H9 (cell line): ENCODE results near the gene NTMT1. TPM values are rescaled to one million over a fixed set of nuclear protein-coding genes. Genes with fewer than 3 reads are reported as not detected.

Source experiments
- DNase-seq: peaks from one replicate; pipeline ENCODE4 v3.0.0-alpha.2; 2017
- H2AFZ ChIP-seq: one replicate; pipeline ENCODE4 v1.6.1; 2013; ENCODE audit warnings: mild to moderate bottlenecking, low read length, control low read depth, moderate library complexity
- H2AK5ac ChIP-seq: 2 replicates; pipeline ENCODE4 v1.6.1; 2013; ENCODE audit warnings: low read length, control low read depth, mixed read lengths; ENCODE audit not compliant: insufficient read length
- H2BK120ac ChIP-seq: one replicate; pipeline ENCODE4 v1.6.1; 2013; ENCODE audit warnings: low read depth, mild to moderate bottlenecking, low read length, control low read depth, inconsistent platforms; ENCODE audit not compliant: poor library complexity, severe bottlenecking
- H2BK12ac ChIP-seq: 2 replicates; pipeline ENCODE4 v1.6.1; 2013; ENCODE audit warnings: low read length, control low read depth, mixed read lengths, low read depth; ENCODE audit not compliant: insufficient read length
- H2BK15ac ChIP-seq: 2 replicates; pipeline ENCODE4 v1.6.1; 2013; ENCODE audit warnings: low read depth, low read length, control low read depth
- H2BK20ac ChIP-seq: one replicate; pipeline ENCODE4 v1.6.1; 2013; ENCODE audit warnings: low read depth, mild to moderate bottlenecking, low read length, control low read depth, inconsistent platforms; ENCODE audit not compliant: poor library complexity, severe bottlenecking
- H2BK5ac ChIP-seq: 2 replicates; pipeline ENCODE4 v1.6.1; 2013; ENCODE audit warnings: low read length, control low read depth, mixed read lengths; ENCODE audit not compliant: insufficient read length
- H3K14ac ChIP-seq: 2 replicates; pipeline ENCODE4 v1.6.1; 2013; ENCODE audit warnings: low read length, control low read depth; ENCODE audit not compliant: insufficient read depth
- H3K18ac ChIP-seq: 2 replicates; pipeline ENCODE4 v1.6.1; 2013; ENCODE audit warnings: low read depth, mild to moderate bottlenecking, mixed read lengths, low read length, control low read depth; ENCODE audit not compliant: insufficient read length
- H3K23ac ChIP-seq: 2 replicates; pipeline ENCODE4 v1.6.1; 2013; ENCODE audit warnings: low read length, control low read depth, mixed read lengths, low read depth; ENCODE audit not compliant: insufficient read length
- H3K23me2 ChIP-seq: 2 replicates; pipeline ENCODE4 v1.6.1; 2013; ENCODE audit warnings: low read depth, mild to moderate bottlenecking, mixed read lengths, low read length, control low read depth; ENCODE audit not compliant: insufficient read length, poor library complexity, severe bottlenecking
- H3K27ac ChIP-seq: 2 replicates; pipeline ENCODE4 v1.5.1; 2013; ENCODE audit warnings: low read length, control low read depth, mixed read lengths, low read depth; ENCODE audit not compliant: insufficient read length
- H3K27me3 ChIP-seq: 2 replicates; pipeline ENCODE4 v1.6.1; 2013; ENCODE audit warnings: low read length, control low read depth, inconsistent platforms; ENCODE audit not compliant: insufficient read depth
- H3K4ac ChIP-seq: 2 replicates; pipeline ENCODE4 v1.6.1; 2013; ENCODE audit warnings: low read depth, mild to moderate bottlenecking, control low read depth, inconsistent platforms, low read length, moderate library complexity
- H3K4me1 ChIP-seq: 2 replicates; pipeline ENCODE4 v1.6.1; 2013; ENCODE audit warnings: low read length, control low read depth, inconsistent platforms; ENCODE audit not compliant: insufficient read depth
- H3K4me2 ChIP-seq: 2 replicates; pipeline ENCODE4 v1.6.1; 2013; ENCODE audit warnings: low read length, control low read depth, mixed read lengths; ENCODE audit not compliant: insufficient read length, insufficient read depth
- H3K56ac ChIP-seq: 2 replicates; pipeline ENCODE4 v1.6.1; 2013; ENCODE audit warnings: low read depth, mild to moderate bottlenecking, mixed read lengths, low read length, control low read depth; ENCODE audit not compliant: insufficient read length
- H3K79me1 ChIP-seq: 2 replicates; pipeline ENCODE4 v1.6.1; 2013; ENCODE audit warnings: low read depth, mild to moderate bottlenecking, moderate library complexity, low read length, control low read depth, inconsistent platforms; ENCODE audit not compliant: insufficient read depth, poor library complexity, severe bottlenecking
- H3K79me2 ChIP-seq: 2 replicates; pipeline ENCODE4 v1.6.1; 2013; ENCODE audit warnings: low read length, control low read depth, inconsistent platforms; ENCODE audit not compliant: insufficient read depth
- H3K9ac ChIP-seq: 2 replicates; pipeline ENCODE4 v1.6.1; 2013; ENCODE audit warnings: low read length, control low read depth, mixed read lengths; ENCODE audit not compliant: insufficient read length; ENCODE audit errors: extremely low read depth
- H3K9me3 ChIP-seq: one replicate; pipeline ENCODE4 v1.6.1; 2013; ENCODE audit warnings: low read depth, low read length, inconsistent platforms; ENCODE audit not compliant: control insufficient read depth
- H3T11ph ChIP-seq: one replicate; pipeline ENCODE4 v1.6.1; 2013; ENCODE audit warnings: mild to moderate bottlenecking, low read length, control low read depth, inconsistent platforms
- H4K20me1 ChIP-seq: one replicate; pipeline ENCODE4 v1.6.1; 2013; ENCODE audit not compliant: control insufficient read depth, insufficient read length, insufficient read depth
- H4K5ac ChIP-seq: 2 replicates; pipeline ENCODE4 v1.6.1; 2013; ENCODE audit warnings: low read depth, mild to moderate bottlenecking, mixed read lengths, low read length, control low read depth; ENCODE audit not compliant: insufficient read length
- H4K8ac ChIP-seq: replicated peaks from 2 replicates; pipeline ENCODE4 v1.6.1; 2013; ENCODE audit warnings: low read length, control low read depth, mixed read lengths, low read depth; ENCODE audit not compliant: insufficient read length
- H4K91ac ChIP-seq: 2 replicates; pipeline ENCODE4 v1.6.1; 2013; ENCODE audit warnings: low read depth, mild to moderate bottlenecking, moderate library complexity, mixed read lengths, low read length, control low read depth; ENCODE audit not compliant: insufficient read length
- H3K27ac Mint-ChIP-seq, 3 experiments: 2 replicates in 2 of 3; 3 replicates in 1 of 3; pipeline ENCODE4 v1.8.0; 2020 to 2021; ENCODE audit warnings: mixed read lengths in 3 of 3, mild to moderate bottlenecking in 1 of 3, moderate library complexity in 1 of 3
- H3K27me3 Mint-ChIP-seq: 2 replicates; pipeline ENCODE4 v1.8.0; 2021; ENCODE audit warnings: low read depth, mild to moderate bottlenecking, moderate library complexity, mixed read lengths
- H3K36me3 Mint-ChIP-seq, 3 experiments: 2 replicates in 2 of 3; 3 replicates in 1 of 3; pipeline ENCODE4 v1.8.0; 2020 to 2021; ENCODE audit warnings: low read depth in 3 of 3, mixed read lengths in 3 of 3; ENCODE audit not compliant: insufficient read depth in 1 of 3
- H3K4me1 Mint-ChIP-seq, 2 experiments: 2 replicates each; pipeline ENCODE4 v1.8.0; 2020; ENCODE audit warnings: mixed read lengths in 2 of 2
- H3K4me3 Mint-ChIP-seq, 2 experiments: 2 replicates in 1 of 2; 3 replicates in 1 of 2; pipeline ENCODE4 v1.8.0; 2020 to 2021; ENCODE audit warnings: mild to moderate bottlenecking in 2 of 2, mixed read lengths in 2 of 2, moderate library complexity in 1 of 2
- H3K9me3 Mint-ChIP-seq, 2 experiments: 2 replicates in 1 of 2; 3 replicates in 1 of 2; pipeline ENCODE4 v1.8.0; 2020; ENCODE audit warnings: mild to moderate bottlenecking in 2 of 2, mixed read lengths in 2 of 2, moderate library complexity in 1 of 2
- CTCF ChIP-seq: fragments of 200-600 bp; sonication (generic); conservative IDR thresholded peaks from 3 replicates; pipeline ENCODE4 v1.8.0; 2021; ENCODE audit warnings: antibody characterized with exemption, mild to moderate bottlenecking
- WGBS: extraction: QIAGEN DNeasy Blood & Tissue Kit; methylation state at CpG from one replicate; pipeline ENCODE4 v1.1.7; 2013; ENCODE audit warnings: missing lambda C conversion rate, low lambda C conversion rate, mixed read lengths; ENCODE audit not compliant: insufficient read length; ENCODE audit errors: extremely low coverage; 5-methylcytosine and 5-hydroxymethylcytosine counted together
- total RNA-seq: library from RNA; stranded (reverse); gene quantifications from 2 replicates; pipeline ENCODE4 v1.2.1, GENCODE V29; 2021

The NTMT1 gene
- total RNA-seq, 1 experiment from 2014 or later = 57.9 TPM

GRCh38 chr9:129584136-129584535 lies 41.8 kb upstream of the NTMT1 start:
- no CpG with 5 or more reads among the region's 1 CpG for WGBS
- Mint-ChIP-seq H3K27ac (peak overlapping the region in 2 of 3 experiments; percentile 17 to 86; a peak in 2 of 7 replicates), H3K4me1 (peaks cover 27 to 39% of the 10 kb centered on the region in 2 experiments), H3K36me3 (no peaks in the 10 kb centered on the region), H3K27me3 (peaks cover 32% of the 10 kb centered on the region), H3K4me3 (no peak overlapping the region), H3K9me3 (no peaks in the 10 kb centered on the region)
- Histone ChIP-seq H3K23me2 (no peaks in the 10 kb centered on the region), H3K27ac (no peak overlapping the region), H2BK5ac (no peak overlapping the region), H3K56ac (no peak overlapping the region), H2AK5ac (no peak overlapping the region), H4K20me1 (no peaks in the 10 kb centered on the region), H2BK20ac (no peak overlapping the region), H4K8ac (no peak overlapping the region), H2BK12ac (no peak overlapping the region), H3K4ac (no peak overlapping the region), H3K23ac (no peak overlapping the region), H3K27me3 (no peaks in the 10 kb centered on the region), H3K18ac (no peak overlapping the region), H3T11ph (no peak overlapping the region), H3K4me2 (no peak overlapping the region), H3K9me3 (no peaks in the 10 kb centered on the region), H2AFZ (no peak overlapping the region), H3K9ac (no peak overlapping the region), H3K14ac (no peak overlapping the region), H2BK120ac (no peak overlapping the region), H3K4me1 (no peaks in the 10 kb centered on the region), H2BK15ac (no peak overlapping the region), H3K79me1 (no peaks in the 10 kb centered on the region), H3K79me2 (no peaks in the 10 kb centered on the region), H4K91ac (no peak overlapping the region), H4K5ac (no peak overlapping the region)
- peak; percentile 21; the same call in 1 of the 3 replicates for TF ChIP-seq CTCF
- DNase-seq = peak; percentile 83
